B cell (primary cell): ENCODE measurements around the gene MPDZ. TPM values are rescaled to one million over a fixed set of nuclear protein-coding genes. Genes with fewer than 3 reads are reported as not detected.

Experiments used
- ATAC-seq: fragments of 200-7000 bp; cut with Tn5 transposase; one replicate; pipeline ENCODE4 v1.10.0; 2021; ENCODE audit warnings: low read depth, mild to moderate bottlenecking, moderate number of reproducible peaks, moderate library complexity
- CTCF ChIA-PET: fragments of 350-600 bp; sonication (Branson Sonifier 250); formaldehyde crosslinking; loops from one replicate; lab custom pipeline; 2021; ENCODE audit warnings: antibody characterized with exemption, inconsistent platforms; lab: Charles Lee
- POLR2A ChIA-PET: fragments of 350-600 bp; sonication (Branson Sonifier 250); formaldehyde crosslinking; loops from one replicate; lab custom pipeline; 2021; ENCODE audit warnings: antibody characterized with exemption; lab: Charles Lee
- DNase-seq: peaks from one replicate; pipeline ENCODE4 v3.0.0; 2013
- H2AFZ ChIP-seq: 2 replicates; pipeline ENCODE4 v1.6.1; 2012; ENCODE audit warnings: mild to moderate bottlenecking, low read depth, low read length; ENCODE audit not compliant: insufficient read depth, poor library complexity, severe bottlenecking
- H3K27ac ChIP-seq, 2 donors: 1 replicate in 1 of 2; 2 replicates in 1 of 2; pipeline ENCODE4 v1.5.1; 2012 to 2013; ENCODE audit warnings: low read length in 2 of 2, mild to moderate bottlenecking in 2 of 2, moderate library complexity in 1 of 2
- H3K27me3 ChIP-seq, 4 experiments: fragments of 200-600 bp in 1 of 4; sonication (generic) in 1 of 4; replicated peaks in 1 of 4; 1 replicate in 2 of 4; 2 replicates in 2 of 4; pipeline versions ENCODE4 v1.6.1 to v1.7.0; 2013 to 2016; ENCODE audit warnings: low read length in 3 of 4, mild to moderate bottlenecking in 2 of 4, mixed read lengths in 1 of 4, moderate library complexity in 1 of 4; ENCODE audit not compliant: insufficient read depth in 4 of 4, control insufficient read depth in 3 of 4; ENCODE audit errors: control extremely low read depth in 1 of 4
- H3K36me3 ChIP-seq, 2 experiments: replicated peaks in 1 of 2; 1 replicate in 1 of 2; 2 replicates in 1 of 2; pipeline versions ENCODE4 v1.6.1 to v1.7.1; 2013; ENCODE audit warnings: low read length in 1 of 2; ENCODE audit not compliant: insufficient read depth in 2 of 2, control insufficient read depth in 1 of 2; ENCODE audit errors: control extremely low read depth in 1 of 2, extremely low read depth in 1 of 2
- H3K4me1 ChIP-seq, 2 donors: fragments of 200-600 bp in 1 of 2; sonication (generic) in 1 of 2; 1 replicate in 1 of 2; 2 replicates in 1 of 2; pipeline versions ENCODE4 v1.5.1 to v1.6.1; 2013 to 2017; ENCODE audit warnings: low read length in 2 of 2; ENCODE audit not compliant: control insufficient read depth in 2 of 2, insufficient read depth in 2 of 2
- H3K4me2 ChIP-seq: replicated peaks from 2 replicates; pipeline ENCODE3; 2012; ENCODE audit warnings: mild to moderate bottlenecking, low read depth, low read length; ENCODE audit not compliant: poor library complexity, severe bottlenecking
- H3K4me3 ChIP-seq, 5 experiments: fragments of 200-600 bp in 1 of 5; sonication (generic) in 1 of 5; 1 replicate in 3 of 5; 2 replicates in 2 of 5; pipeline versions ENCODE4 v1.5.1 to v1.7.0; 2011 to 2016; ENCODE audit warnings: low read length in 4 of 5, mild to moderate bottlenecking in 4 of 5, low read depth in 2 of 5, control low read depth in 1 of 5, moderate library complexity in 1 of 5; ENCODE audit not compliant: insufficient read depth in 1 of 5; ENCODE audit errors: control extremely low read depth in 1 of 5, extremely low read depth in 1 of 5
- H3K79me2 ChIP-seq: fragments of 200-600 bp; sonication (generic); one replicate; pipeline ENCODE4 v1.6.0; 2016; ENCODE audit warnings: low read length; ENCODE audit not compliant: control insufficient read depth, insufficient read depth
- H3K9ac ChIP-seq: fragments of 200-600 bp; sonication (generic); 2 replicates; pipeline ENCODE4 v1.6.1; 2017; ENCODE audit warnings: mild to moderate bottlenecking, low read length, moderate library complexity
- H3K9me3 ChIP-seq, 3 donors: one replicate each; pipeline versions ENCODE4 v1.6.1 to v1.7.1; 2013; ENCODE audit warnings: low read length in 2 of 3; ENCODE audit not compliant: control insufficient read depth in 2 of 3, insufficient read depth in 1 of 3; ENCODE audit errors: control extremely low read depth in 1 of 3
- H4K20me1 ChIP-seq: 2 replicates; pipeline ENCODE4 v1.6.0; 2012; ENCODE audit warnings: mild to moderate bottlenecking, low read length; ENCODE audit not compliant: insufficient read depth, control insufficient read depth, poor library complexity, severe bottlenecking
- H3K27ac Mint-ChIP-seq: one replicate; pipeline ENCODE4 v1.8.0; 2021; ENCODE audit warnings: mixed read lengths
- H3K27me3 Mint-ChIP-seq: one replicate; pipeline ENCODE4 v1.8.0; 2021; ENCODE audit warnings: mixed read lengths
- H3K4me1 Mint-ChIP-seq: one replicate; pipeline ENCODE4 v1.8.0; 2021; ENCODE audit warnings: mixed read lengths
- H3K4me3 Mint-ChIP-seq: one replicate; pipeline ENCODE4 v1.8.0; 2021; ENCODE audit warnings: mixed read lengths
- H3K9me3 Mint-ChIP-seq: one replicate; pipeline ENCODE4 v1.8.0; 2022; ENCODE audit warnings: mixed read lengths; ENCODE audit not compliant: insufficient read depth
- CTCF ChIP-seq: fragments of 200-600 bp; IDR thresholded peaks from one replicate; pipeline ENCODE4 v1.8.0; 2022; ENCODE audit warnings: antibody characterized with exemption, mild to moderate bottlenecking
- EZH2 ChIP-seq: IDR thresholded peaks from 2 replicates; pipeline ENCODE4 v1.6.1; 2012; ENCODE audit warnings: borderline replicate concordance, low read depth, mild to moderate bottlenecking, moderate library complexity, low read length; ENCODE audit not compliant: insufficient read depth, poor library complexity, severe bottlenecking
- WGBS: methylation state at CpG from one replicate; pipeline ENCODE4 v1.1.5; 2013; ENCODE audit warnings: missing lambda C conversion rate; ENCODE audit not compliant: insufficient coverage; 5-methylcytosine and 5-hydroxymethylcytosine counted together
- intact Hi-C: fragments of 100-400 bp; cut with micrococcal nuclease; formaldehyde crosslinking; loops from one replicate; pipeline ENCODE4 v1.10.0; 2022
- polyA plus RNA-seq: library from polyadenylated mRNA; depleted of rRNA; stranded (reverse); fragments of >200 nt; gene quantifications from 2 replicates; pipeline ENCODE4 v1.2.3, GENCODE V29; 2012
- total RNA-seq, 2 donors: library from RNA; stranded (reverse); fragments of 120-200 nt in 1 of 2; gene quantifications; 1 replicate in 1 of 2; 2 replicates in 1 of 2; pipeline versions ENCODE4 v1.2.3 to v1.2.4, GENCODE V29; 2013 to 2022

MPDZ gene
- total and polyA plus RNA-seq, 2 donors (not counting 1 experiment from before 2014, with no cell fraction given) = not detected

- H3K4me1 ChIP-seq = no peaks in the 10 kb centered on the region
- Mint-ChIP-seq H3K27ac (no peak overlapping the region), H3K4me3 (no peak overlapping the region), H3K4me1 (no peaks in the 10 kb centered on the region), H3K27me3 (no peaks in the 10 kb centered on the region), H3K9me3 (peaks cover 3% of the 10 kb centered on the region)
- ATAC-seq (no peak), DNase-seq (no peak)
- no peaks in the 10 kb centered on the region for H3K27me3 ChIP-seq
- H3K36me3 ChIP-seq = no peaks in the 10 kb centered on the region
- H3K4me2 ChIP-seq = no peak overlapping the region
- H3K4me3 ChIP-seq = no peak overlapping the region
- TF ChIP-seq CTCF (no peak), EZH2 (no peak)
- intact Hi-C loops = no loop called here
- H4K20me1 ChIP-seq = no peaks in the 10 kb centered on the region
- ChIA-PET POLR2A (no interaction called here), CTCF (no interaction called here)
- no peaks in the 10 kb centered on the region for H3K9me3 ChIP-seq
- no peak overlapping the region for H3K27ac ChIP-seq
- WGBS = no CpG with 5 or more reads among the region's 3 CpGs
- no peak overlapping the region for H2AFZ ChIP-seq
- H3K79me2 ChIP-seq = no peaks in the 10 kb centered on the region
- no peak overlapping the region for H3K9ac ChIP-seq
Observed at GRCh38 chr9:13209498-13209897, 70.0 kb downstream of the MPDZ start.

DNA sequence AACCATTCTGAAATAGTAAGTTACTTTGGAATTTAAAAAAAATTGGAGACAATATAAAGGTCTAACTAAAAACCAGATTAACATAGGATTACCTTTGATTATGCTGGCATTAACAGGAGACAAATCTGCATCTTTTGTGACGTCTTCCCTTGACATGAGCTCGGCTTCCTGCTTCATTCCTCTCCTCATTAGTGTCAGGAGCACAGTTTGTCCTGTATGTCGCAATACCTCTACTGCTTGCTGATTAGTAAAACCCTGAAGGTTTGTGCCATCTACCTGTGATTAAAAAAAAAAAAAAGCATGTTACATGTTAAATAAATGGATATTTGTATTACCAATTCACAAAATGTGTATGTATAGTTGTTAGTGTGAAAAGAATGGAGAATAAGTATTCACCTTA is 73.7 kb downstream of the MPDZ start:
- Mint-ChIP-seq H3K4me3 (no peak overlapping the region), H3K27me3 (no peaks in the 10 kb centered on the region), H3K9me3 (peaks cover 3% of the 10 kb centered on the region), H3K27ac (no peak overlapping the region), H3K4me1 (no peaks in the 10 kb centered on the region)
- no peaks in the 10 kb centered on the region for H3K9me3 ChIP-seq
- no peaks in the 10 kb centered on the region for H3K27me3 ChIP-seq
- TF ChIP-seq CTCF = no peak
- TF ChIP-seq EZH2 = no peak
- intact Hi-C loops = no loop called here
- POLR2A ChIA-PET = no interaction called here
- CTCF ChIA-PET = no interaction called here
- H3K4me3 ChIP-seq = no peak overlapping the region
- H3K4me1 ChIP-seq = no peaks in the 10 kb centered on the region
- no peak overlapping the region for H3K4me2 ChIP-seq
- no peak overlapping the region for H2AFZ ChIP-seq
- H3K9ac ChIP-seq = no peak overlapping the region
- no peaks in the 10 kb centered on the region for H4K20me1 ChIP-seq
- ATAC-seq (no peak), DNase-seq (no peak)
- no CpG with 5 or more reads among the region's 3 CpGs for WGBS
- H3K79me2 ChIP-seq = no peaks in the 10 kb centered on the region
- H3K36me3 ChIP-seq = no peaks in the 10 kb centered on the region
- no peak overlapping the region for H3K27ac ChIP-seq
